ENCODE data around the gene BAZ2B.

DNA sequence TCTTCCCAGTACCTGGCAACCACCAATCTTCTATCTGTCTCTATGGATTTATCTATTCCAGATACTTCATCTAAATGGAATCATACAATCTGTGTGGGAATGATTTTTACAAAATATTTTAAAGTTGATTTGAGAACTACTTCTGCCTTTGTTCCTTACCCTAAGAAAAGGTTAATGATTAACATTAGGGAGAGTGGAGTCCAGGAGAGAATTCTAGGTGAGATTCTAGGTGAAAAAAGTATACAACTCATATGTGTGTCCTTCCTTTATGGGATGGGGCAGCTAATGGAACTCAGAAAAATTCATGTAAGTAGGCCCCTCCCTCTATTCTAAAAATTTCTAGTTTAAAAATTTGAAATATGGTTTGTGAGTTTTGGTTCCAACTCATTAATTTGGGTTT, 293.9 kb downstream of the BAZ2B start:
- no peak for TF ChIP-seq EZH2 (IDR thresholded peaks at IDR 0.05; ENCODE audit: borderline replicate concordance, low read length)
- TF ChIP-seq, protein P1, sequence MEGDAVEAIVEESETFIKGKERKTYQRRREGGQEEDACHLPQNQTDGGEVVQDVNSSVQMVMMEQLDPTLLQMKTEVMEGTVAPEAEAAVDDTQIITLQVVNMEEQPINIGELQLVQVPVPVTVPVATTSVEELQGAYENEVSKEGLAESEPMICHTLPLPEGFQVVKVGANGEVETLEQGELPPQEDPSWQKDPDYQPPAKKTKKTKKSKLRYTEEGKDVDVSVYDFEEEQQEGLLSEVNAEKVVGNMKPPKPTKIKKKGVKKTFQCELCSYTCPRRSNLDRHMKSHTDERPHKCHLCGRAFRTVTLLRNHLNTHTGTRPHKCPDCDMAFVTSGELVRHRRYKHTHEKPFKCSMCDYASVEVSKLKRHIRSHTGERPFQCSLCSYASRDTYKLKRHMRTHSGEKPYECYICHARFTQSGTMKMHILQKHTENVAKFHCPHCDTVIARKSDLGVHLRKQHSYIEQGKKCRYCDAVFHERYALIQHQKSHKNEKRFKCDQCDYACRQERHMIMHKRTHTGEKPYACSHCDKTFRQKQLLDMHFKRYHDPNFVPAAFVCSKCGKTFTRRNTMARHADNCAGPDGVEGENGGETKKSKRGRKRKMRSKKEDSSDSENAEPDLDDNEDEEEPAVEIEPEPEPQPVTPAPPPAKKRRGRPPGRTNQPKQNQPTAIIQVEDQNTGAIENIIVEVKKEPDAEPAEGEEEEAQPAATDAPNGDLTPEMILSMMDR (IDR thresholded peaks at IDR 0.05; ENCODE audit: low read length) = no peak
